ENCODE measurements around the gene OR5B17. TPM values are rescaled to one million over a fixed set of nuclear protein-coding genes. Genes with fewer than 3 reads are reported as not detected.

Gene OR5B17
- total and polyA plus RNA-seq, 2 of the 8 experiments (the other 6 are each of a cell fraction or from before 2014, with no cell fraction given): not detected

GRCh38 chr11:58406774-58407173, 47.9 kb upstream of the OR5B17 start, which contains the start of gene OR5B3:
Gene OR5B3, minus strand, starts transcription at chr11:58406874. Its CDS starts 3,465 bp downstream, at chr11:58403409.
- no peak for FAIRE-seq
- Histone ChIP-seq H3K56ac (replicated peaks; ENCODE audit: insufficient read length, low read depth, low read length) (no peak within 1 kb of the TSS), H3K79me2 (ENCODE audit: control insufficient read depth in 1 of 2, insufficient read depth in 2 of 2, low read length in 2 of 2) (no peaks in the 10 kb centered on the region), H3K9ac (replicated peaks in 1 of 4; ENCODE audit: extremely low read depth in 1 of 4, low read depth in 3 of 4, low read length in 3 of 4) (no peak within 1 kb of the TSS), H2AFZ (ENCODE audit: low read length) (no peak within 1 kb of the TSS), H3K4ac (replicated peaks; ENCODE audit: insufficient read length, low read depth, low read length) (no peak within 1 kb of the TSS), H3K36me3 (ENCODE audit: control insufficient read depth in 2 of 4, insufficient read depth in 4 of 4, low read length in 3 of 4) (no peaks in the 10 kb centered on the region), H3K23ac (ENCODE audit: insufficient read length) (no peak within 1 kb of the TSS), H2BK15ac (ENCODE audit: low read length) (no peak within 1 kb of the TSS), H2BK5ac (ENCODE audit: low read depth, low read length) (no peak within 1 kb of the TSS), H3K4me2 (ENCODE audit: insufficient read depth in 1 of 2, low read depth in 2 of 2, low read length in 2 of 2) (no peak within 1 kb of the TSS), H3K23me2 (ENCODE audit: low read depth, low read length) (no peaks in the 10 kb centered on the region), H3K4me1 (replicated peaks in 1 of 4; ENCODE audit: control insufficient read depth in 3 of 4, insufficient read depth in 4 of 4, low read length in 3 of 4) (no peaks in the 10 kb centered on the region), H3K14ac (ENCODE audit: insufficient read length) (no peak within 1 kb of the TSS), H4K91ac (replicated peaks; ENCODE audit: insufficient read length, low read length) (no peak within 1 kb of the TSS), H2AK5ac (ENCODE audit: low read depth, low read length) (no peak within 1 kb of the TSS), H3K9me3 (ENCODE audit: insufficient read depth in 2 of 2, low read depth in 1 of 2, low read length in 1 of 2) (peaks cover 22 to 29% of the 10 kb centered on the region in 2 experiments; a peak in 3 of 4 replicates), H3K27ac (ENCODE audit: low read depth, low read length) (no peak within 1 kb of the TSS), H4K5ac (ENCODE audit: insufficient read length, low read depth, low read length) (no peak within 1 kb of the TSS), H3K27me3 (replicated peaks in 1 of 4; ENCODE audit: control insufficient read depth in 3 of 4, extremely low read depth in 1 of 4, insufficient read depth in 3 of 4, low read length in 3 of 4) (no peaks in the 10 kb centered on the region), H4K20me1 (replicated peaks in 1 of 2; ENCODE audit: control insufficient read depth in 1 of 2, insufficient read depth in 2 of 2, low read length in 2 of 2) (no peaks in the 10 kb centered on the region), H4K8ac (ENCODE audit: extremely low read depth, insufficient read depth, low read length) (no peak within 1 kb of the TSS), H3K18ac (ENCODE audit: extremely low read depth, low read length) (no peak within 1 kb of the TSS), H3K79me1 (ENCODE audit: low read depth, low read length) (no peaks in the 10 kb centered on the region), H2BK20ac (ENCODE audit: low read length) (no peak within 1 kb of the TSS), H2BK12ac (ENCODE audit: low read depth, low read length) (no peak within 1 kb of the TSS), H3K4me3 (ENCODE audit: extremely low read depth in 1 of 4, insufficient read depth in 2 of 4, low read depth in 3 of 4, low read length in 4 of 4) (no peak within 1 kb of the TSS), H2BK120ac (replicated peaks; ENCODE audit: low read depth, low read length) (no peak within 1 kb of the TSS)
- DNase-seq (ENCODE audit: low read depth in 1 of 2, low spot score in 2 of 2): no peak
- WGBS, 2 experiments (ENCODE audit: extremely low coverage in 1 of 2, insufficient coverage in 1 of 2, insufficient read length in 1 of 2, insufficient replicate concordance in 2 of 2, low coverage in 1 of 2, low lambda C conversion rate in 2 of 2, missing lambda C conversion rate in 1 of 2): 75% methylated on average over 1 of the region's 1 CpG; no CpG with 5 or more reads in 1 of the 2 experiments
- POLR2A ChIA-PET (ENCODE audit: partially characterized antibody): no interaction called here
- CTCF ChIA-PET (ENCODE audit: partially characterized antibody): interaction anchor here (0.6 kb wide), 1 partner anchor 596 kb away, joined by 5 read pairs; no protein-coding TSS in a partner anchor
- TF ChIP-seq, protein P1, sequence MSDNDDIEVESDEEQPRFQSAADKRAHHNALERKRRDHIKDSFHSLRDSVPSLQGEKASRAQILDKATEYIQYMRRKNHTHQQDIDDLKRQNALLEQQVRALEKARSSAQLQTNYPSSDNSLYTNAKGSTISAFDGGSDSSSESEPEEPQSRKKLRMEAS (IDR thresholded peaks at IDR 0.05): no peak
- TF ChIP-seq SIX5 (IDR thresholded peaks at IDR 0.05; ENCODE audit: low read depth, low read length) (no peak), NANOG (IDR thresholded peaks at IDR 0.05; ENCODE audit: insufficient read depth, low read depth, low read length, poor library complexity, severe bottlenecking) (no peak), GTF2F1 (IDR thresholded peaks at IDR 0.05; ENCODE audit: borderline replicate concordance, low read depth, low read length) (no peak), MAFK (IDR thresholded peaks at IDR 0.05; ENCODE audit: low read depth, low read length) (no peak), CHD2 (IDR thresholded peaks at IDR 0.05; ENCODE audit: low read length) (no peak), SIRT6 (IDR thresholded peaks at IDR 0.05; ENCODE audit: low read length) (no peak), SP2 (IDR thresholded peaks at IDR 0.05; ENCODE audit: low read length) (no peak), KDM4A (IDR thresholded peaks at IDR 0.05; ENCODE audit: low read depth, low read length, severe bottlenecking) (no peak), TBP (IDR thresholded peaks at IDR 0.05; ENCODE audit: low read depth, low read length) (no peak), E2F6 (IDR thresholded peaks at IDR 0.05) (no peak), KDM5A (IDR thresholded peaks at IDR 0.05; ENCODE audit: low read length) (no peak)
